ENCODE results near the gene BCL2L11.

GRCh38 chr2:111194835-111195621 is 74.3 kb downstream of the BCL2L11 start:
- TF ChIP-seq EP300 (IDR thresholded peaks at IDR 0.05) (no peak), CTCF (IDR thresholded peaks at IDR 0.05) (no peak), POLR2A (IDR thresholded peaks at IDR 0.05) (no peak)

All from ovary (tissue), 3 donors.